Lung (tissue), 12 donors: ENCODE data around the gene PAXX. TPM values are rescaled to one million over a fixed set of nuclear protein-coding genes. Genes with fewer than 3 reads are reported as not detected.

Experiments used
- ATAC-seq: fragments of 200-7000 bp; cut with Tn5 transposase; one replicate; pipeline ENCODE4 v1.9.1; 2020; ENCODE audit warnings: moderate number of reproducible peaks; ENCODE audit not compliant: insufficient read depth, low FRiP score
- DNase-seq, 3 donors: peaks; one replicate each; pipeline ENCODE4 v3.0.0-alpha.2; 2013 to 2017
- H3K27ac ChIP-seq, 2 donors: one replicate each; pipeline ENCODE4 v1.5.1; 2013; ENCODE audit warnings: mild to moderate bottlenecking in 2 of 2, moderate library complexity in 2 of 2, control low read depth in 1 of 2, inconsistent platforms in 1 of 2, low read depth in 1 of 2, low read length in 1 of 2
- H3K27me3 ChIP-seq, 3 donors: one replicate each; pipeline ENCODE4 v1.5.1; 2013; ENCODE audit warnings: low read length in 2 of 3; ENCODE audit not compliant: control insufficient read depth in 3 of 3, insufficient read depth in 3 of 3
- H3K36me3 ChIP-seq, 4 donors: one replicate each; pipeline ENCODE4 v1.5.1; 2013; ENCODE audit warnings: low read length in 4 of 4, mild to moderate bottlenecking in 1 of 4, moderate library complexity in 1 of 4; ENCODE audit not compliant: control insufficient read depth in 4 of 4, insufficient read depth in 4 of 4
- H3K4me1 ChIP-seq, 5 donors: one replicate each; pipeline ENCODE4 v1.5.1; 2013; ENCODE audit warnings: low read length in 5 of 5, mild to moderate bottlenecking in 2 of 5, moderate library complexity in 1 of 5; ENCODE audit not compliant: control insufficient read depth in 5 of 5, insufficient read depth in 5 of 5
- H3K4me3 ChIP-seq: one replicate; pipeline ENCODE4 v1.5.1; 2013; ENCODE audit warnings: mild to moderate bottlenecking, control low read depth, moderate library complexity
- H3K9ac ChIP-seq, 2 donors: one replicate each; pipeline ENCODE4 v1.5.1; 2013; ENCODE audit warnings: low read length in 2 of 2, control low read depth in 1 of 2; ENCODE audit not compliant: insufficient read depth in 1 of 2
- H3K9me3 ChIP-seq, 4 donors: one replicate each; pipeline ENCODE4 v1.5.1; 2013; ENCODE audit warnings: low read length in 3 of 4, mild to moderate bottlenecking in 1 of 4, moderate library complexity in 1 of 4; ENCODE audit not compliant: control insufficient read depth in 4 of 4, insufficient read depth in 3 of 4
- CTCF ChIP-seq: IDR thresholded peaks from 2 replicates; pipeline ENCODE4 v1.5.1; 2012; ENCODE audit warnings: mild to moderate bottlenecking; ENCODE audit errors: control extremely low read depth, extremely low read depth
- WGBS, 2 donors: extraction: QIAGEN DNeasy Blood & Tissue Kit; methylation state at CpG; one replicate each; pipeline ENCODE4 v1.1.7; 2013; 5-methylcytosine and 5-hydroxymethylcytosine counted together
- polyA plus RNA-seq, 2 donors: library from polyadenylated mRNA; stranded (reverse); fragments of 200-250 nt; gene quantifications; one replicate each; pipeline ENCODE4 v1.2.1, GENCODE V29; 2013
- total RNA-seq, 2 donors: library from RNA; depleted of rRNA in 1 of 2; stranded (reverse); fragments of >200 nt in 1 of 2; gene quantifications; one replicate each; pipeline ENCODE4 v1.2.1, GENCODE V29; 2014 to 2021
- donor health status: control.
- donor health status: control.
- donor health status: Bipolar disorder and iron deficiency.
- donor health status: healthy.
- donor health status: DM: yes; HTN: yes; CAD: no.

The PAXX gene
- total and polyA plus RNA-seq, 4 donors = 16.6 to 172 (median 59.4) TPM

- H3K4me1 ChIP-seq = peaks cover 0 to 8% (median 0%) of the 10 kb centered on the region in 5 donors
Measured at GRCh38 chr9:137037035-137037434, 44.8 kb downstream of the PAXX start.

GRCh38 chr9:137037483-137037882, 45.3 kb downstream of the PAXX start:
- Histone ChIP-seq H3K9me3 (no peaks in the 10 kb centered on the region), H3K4me1 (peaks cover 0 to 8% (median 0%) of the 10 kb centered on the region in 5 donors), H3K27me3 (no peaks in the 10 kb centered on the region), H3K36me3 (peaks cover 0 to 15% (median 0%) of the 10 kb centered on the region in 4 donors), H3K4me3 (no peak overlapping the region), H3K9ac (no peak overlapping the region), H3K27ac (no peak overlapping the region)
- TF ChIP-seq CTCF = no peak
- WGBS, 2 donors = 91 to 93% methylated on average over 10 of the region's 10 CpGs
- DNase-seq = no peak
- no peak for ATAC-seq

More at GRCh38 chr9:137037035-137037434, 44.8 kb downstream of the PAXX start:
- ATAC-seq (no peak), DNase-seq (no peak)
- TF ChIP-seq CTCF = no peak
- H3K4me3 ChIP-seq = no peak overlapping the region
- peaks cover 0 to 15% (median 0%) of the 10 kb centered on the region in 4 donors for H3K36me3 ChIP-seq
- no peaks in the 10 kb centered on the region for H3K9me3 ChIP-seq
- no peak overlapping the region for H3K9ac ChIP-seq
- no peak overlapping the region for H3K27ac ChIP-seq
- no peaks in the 10 kb centered on the region for H3K27me3 ChIP-seq
- 76 to 86% methylated on average over 13 of the region's 13 CpGs for WGBS, 2 donors

GRCh38 chr9:137038916-137039315, 46.7 kb downstream of the PAXX start:
- no peak for DNase-seq
- WGBS, 2 donors = 85 to 87% methylated on average over 9 of the region's 9 CpGs
- no peak overlapping the region for H3K27ac ChIP-seq
- H3K36me3 ChIP-seq = peaks cover 0 to 15% (median 0%) of the 10 kb centered on the region in 4 donors
- no peak for TF ChIP-seq CTCF
- H3K27me3 ChIP-seq = peaks cover 0 to 1% (median 0%) of the 10 kb centered on the region in 3 donors
- H3K9me3 ChIP-seq = no peaks in the 10 kb centered on the region
- H3K4me1 ChIP-seq = peaks cover 0 to 10% (median 0%) of the 10 kb centered on the region in 5 donors
- H3K9ac ChIP-seq = no peak overlapping the region
- no peak overlapping the region for H3K4me3 ChIP-seq
- ATAC-seq = no peak
